Central memory CD4-positive, alpha-beta T cell (primary cell): ENCODE measurements around the gene TMEM63A.
"Not testable (repeated sequence)": the region's sequence is repeated elsewhere in the genome, so short reads cannot be mapped to it uniquely, and the experiment has no call there.

Experiments
- DNase-seq: peaks from one replicate; pipeline ENCODE4 v3.0.0; 2022

TMEM63A gene

GRCh38 chr1:225842788-225843425 lies 39.3 kb downstream of the TMEM63A start:
- DNase-seq, result no peak

GRCh38 chr1:225842074-225842473 lies 40.1 kb downstream of the TMEM63A start:
- DNase-seq, result no peak

- DNase-seq, result no peak
Observed at GRCh38 chr1:225840713-225841112, 41.5 kb downstream of the TMEM63A start.

DNA sequence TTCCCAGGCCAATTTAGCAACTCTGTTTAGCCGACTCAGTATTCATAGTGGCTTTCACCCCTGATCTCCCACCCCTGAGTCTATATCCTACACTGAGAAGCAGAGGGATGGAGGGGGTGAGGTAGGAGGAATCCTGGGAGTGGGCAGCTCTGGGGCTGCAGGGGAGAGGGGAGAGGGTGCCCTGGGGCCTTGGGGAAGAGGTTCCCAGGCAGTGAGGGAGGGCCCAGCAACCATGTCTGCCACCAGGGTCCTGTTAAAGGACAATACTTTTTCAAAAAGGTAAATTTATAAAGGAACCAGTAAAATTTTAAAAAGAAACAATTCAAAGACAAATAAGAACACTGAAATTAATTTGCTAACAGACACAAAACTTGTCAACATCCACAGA lies 42.0 kb downstream of the TMEM63A start:
- DNase-seq, result no peak

DNA sequence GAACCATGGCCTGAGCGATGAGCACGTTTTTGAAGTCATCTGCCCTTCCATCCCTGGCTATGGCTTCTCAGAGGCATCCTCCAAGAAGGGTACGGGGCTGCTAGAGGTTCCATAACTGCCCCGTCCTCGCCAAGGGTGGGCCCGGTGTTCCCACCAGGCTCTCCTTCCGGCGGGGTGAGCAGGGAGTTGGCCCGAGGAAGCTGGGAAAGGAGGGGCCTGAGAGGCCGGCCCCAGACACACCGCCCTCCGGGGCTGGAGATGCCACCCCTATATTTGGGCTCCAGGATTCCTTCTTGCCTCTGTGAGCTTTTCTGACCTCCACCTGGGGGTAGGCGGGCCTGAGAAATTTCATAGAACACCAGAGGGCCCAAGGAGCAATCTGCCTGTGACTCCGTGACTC lies 43.4 kb downstream of the TMEM63A start:
- DNase-seq, result no peak

DNA sequence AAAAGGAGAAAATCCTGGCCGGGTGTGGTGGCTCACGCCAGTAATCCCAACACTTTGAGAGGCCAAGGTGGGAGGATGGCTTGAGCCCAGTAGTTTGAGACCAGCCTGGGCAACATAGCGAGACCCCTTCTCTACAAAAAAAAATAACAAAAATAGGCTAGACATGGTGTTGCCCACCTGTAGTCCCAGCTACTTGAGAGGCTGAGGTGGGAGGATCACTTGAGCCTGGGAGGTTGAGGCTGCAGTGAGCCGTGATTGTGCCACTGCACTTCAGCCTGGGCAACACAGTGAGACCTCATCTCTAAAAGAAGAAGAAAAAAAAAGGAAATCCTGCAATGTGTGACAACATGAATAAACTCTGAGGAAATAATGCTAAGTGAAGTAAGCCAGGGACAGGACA lies 45.9 kb downstream of the TMEM63A start:
- DNase-seq, result not testable (repeated sequence)

DNA sequence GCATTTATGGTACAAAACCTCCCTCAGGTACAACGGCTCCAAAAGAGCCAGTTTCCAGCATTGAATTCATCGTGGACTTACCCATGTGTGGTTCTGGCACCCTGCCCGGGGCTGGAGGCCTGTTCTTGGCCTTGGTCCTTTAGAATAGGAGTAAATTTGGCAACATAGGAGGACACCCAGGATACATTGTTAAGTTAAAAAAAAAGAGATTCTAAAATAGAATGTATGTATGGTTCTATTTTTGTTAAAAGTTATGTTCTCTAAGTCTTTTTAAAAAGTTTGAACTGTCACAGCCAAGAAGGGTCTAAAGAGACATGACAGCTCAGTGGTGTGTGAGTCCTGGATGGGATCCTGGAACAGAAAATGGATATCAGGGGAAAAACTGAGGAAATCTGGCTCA lies 46.3 kb downstream of the TMEM63A start:
- DNase-seq, result no peak

GRCh38 chr1:225834417-225835329 lies 47.5 kb downstream of the TMEM63A start:
- no peak for DNase-seq

DNA sequence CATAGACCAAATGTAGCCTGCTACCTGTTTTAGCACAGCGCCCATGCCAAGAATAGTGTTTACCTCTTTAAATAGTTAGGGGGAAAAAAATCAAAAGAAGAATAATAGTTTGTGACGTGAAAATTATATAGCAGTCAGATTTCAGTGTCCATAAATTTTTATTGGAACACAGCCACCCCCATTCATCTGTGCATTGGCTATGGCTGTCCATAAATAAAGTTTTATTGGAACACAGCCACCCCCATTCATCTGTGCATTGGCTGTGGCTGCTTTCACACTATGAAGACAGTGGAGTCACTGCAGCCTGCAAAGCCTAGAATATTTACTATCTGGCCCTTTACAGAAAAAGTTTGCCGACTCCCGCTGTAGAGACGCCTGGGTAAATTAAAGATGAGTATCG lies 51.3 kb downstream of the TMEM63A start:
- DNase-seq, result no peak

- DNase-seq, result no peak
Observed at GRCh38 chr1:225828706-225829345, 53.4 kb downstream of the TMEM63A start.

GRCh38 chr1:225827076-225827475 lies 55.1 kb downstream of the TMEM63A start:
- no peak for DNase-seq

GRCh38 chr1:225825607-225826007 lies 56.6 kb downstream of the TMEM63A start:
- no peak for DNase-seq

DNA sequence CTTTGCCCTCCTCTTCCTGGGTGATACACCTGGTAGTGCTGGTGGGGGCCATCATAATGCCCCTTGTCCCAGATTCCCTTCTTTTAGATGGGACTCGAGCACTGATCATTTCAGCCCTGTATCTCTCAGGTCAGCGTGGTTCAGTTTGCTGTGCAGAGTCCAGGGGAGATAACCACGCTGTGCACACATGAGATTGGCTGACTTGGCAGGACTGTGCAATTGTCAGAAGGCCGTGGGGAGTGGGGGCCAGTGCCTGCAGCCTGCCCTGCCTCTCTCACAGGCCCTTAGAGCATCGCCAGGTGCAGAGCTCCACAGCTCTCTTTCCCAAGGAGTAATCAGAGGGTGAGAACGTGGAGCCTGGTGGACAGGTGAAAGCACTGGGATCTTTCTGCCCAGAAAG lies 57.1 kb downstream of the TMEM63A start:
- DNase-seq, result no peak

DNA sequence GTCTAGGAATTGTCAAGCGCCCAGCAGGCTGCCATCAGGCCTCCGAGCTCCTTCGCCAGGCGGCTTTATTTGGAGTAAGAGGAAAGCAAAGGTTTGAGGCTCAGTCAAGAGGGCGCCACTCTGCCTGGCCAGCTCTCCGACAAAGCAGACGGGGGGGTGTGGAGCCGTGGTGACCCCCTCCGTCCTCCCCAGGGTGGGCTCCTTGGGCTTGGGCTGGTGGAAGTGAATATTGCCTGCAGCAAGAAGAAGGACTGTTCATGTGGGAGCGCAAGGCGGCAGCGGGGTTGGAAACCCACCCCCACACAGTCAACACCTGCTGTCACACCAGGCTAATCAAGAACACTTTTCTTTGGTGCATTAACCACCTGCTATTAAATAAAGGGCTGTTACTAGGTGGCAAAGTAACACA lies 57.6 kb downstream of the TMEM63A start:
- DNase-seq, result no peak

DNA sequence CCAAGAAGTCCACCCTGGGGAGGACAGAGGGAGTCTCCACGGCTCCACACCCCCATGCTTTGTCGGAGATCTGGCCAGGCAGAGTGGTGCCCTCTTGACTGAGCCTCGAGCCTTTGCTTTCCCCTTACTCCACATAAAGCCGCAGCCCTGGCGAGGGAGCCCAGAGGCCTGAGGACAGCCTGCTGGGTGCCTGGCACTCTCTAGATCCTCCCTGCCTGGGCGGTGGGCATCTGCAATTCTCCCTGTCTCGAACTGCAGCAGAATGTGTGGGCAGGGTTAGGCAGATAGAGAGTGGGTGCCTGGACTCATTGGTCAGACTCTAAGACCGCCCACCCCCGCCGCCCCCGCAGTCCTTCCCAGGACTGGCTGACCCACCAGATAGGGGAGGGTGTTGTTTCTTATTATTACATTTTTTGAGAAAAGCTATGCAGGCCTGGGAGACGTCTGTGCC lies 58.3 kb downstream of the TMEM63A start:
- DNase-seq, result no peak

GRCh38 chr1:225822655-225823403 lies 59.4 kb downstream of the TMEM63A start:
- DNase-seq, result no peak

- no peak for DNase-seq
Observed at GRCh38 chr1:225820522-225821120, 61.6 kb downstream of the TMEM63A start.

GRCh38 chr1:225819346-225820192 lies 62.6 kb downstream of the TMEM63A start:
- DNase-seq, result no peak

- no peak for DNase-seq
Observed at GRCh38 chr1:225818229-225818628, 64.0 kb downstream of the TMEM63A start.

- no peak for DNase-seq
Observed at GRCh38 chr1:225817611-225818061, 64.5 kb downstream of the TMEM63A start.
